A549 (cell line): Measurements from ENCODE around the gene PIP5K1B. TPM values are rescaled to one million over a fixed set of nuclear protein-coding genes. Genes with fewer than 3 reads are reported as not detected.

ENCODE experiments used
- ATAC-seq, 2 experiments: fragments of 200-7000 bp in 1 of 2; fragments of >200 bp in 1 of 2; cut with Nextera tagmentation in 1 of 2; cut with Tn5 transposase in 1 of 2; 3 replicates each; pipeline versions ENCODE4 v1.8.0 to v1.9.1; 2018 to 2020; ENCODE audit warnings: mild to moderate bottlenecking in 1 of 2, moderate library complexity in 1 of 2
- CTCF ChIA-PET: fragments of 300-600 bp; sonication (Branson Sonifier 250); formaldehyde crosslinking; extraction: SDS; loops from one replicate; lab custom pipeline; 2021; ENCODE audit warnings: antibody characterized with exemption, inconsistent platforms; lab: Yijun Ruan, JAX
- POLR2A ChIA-PET: fragments of 350-600 bp; formaldehyde crosslinking; extraction: SDS; loops from one replicate; lab custom pipeline; 2021; ENCODE audit warnings: antibody characterized with exemption, inconsistent platforms; lab: Yijun Ruan, JAX
- DNase-seq, 2 experiments: peaks; one replicate each; pipeline versions ENCODE4 v3.0.0 to v3.0.0-alpha.2; 2011 to 2016; ENCODE audit warnings: low read depth in 1 of 2, low spot score in 1 of 2
- FAIRE-seq: peaks from 2 replicates; lab custom pipeline; 2011; peaks lifted over from hg19 to GRCh38; lab: Jason Lieb, UNC
- H3K27ac ChIP-seq, 2 experiments: fragments of >200 bp; sonication (Bioruptor Twin); formaldehyde crosslinking; 3 replicates each; pipeline ENCODE4 v1.5.1; 2016 to 2017
- H3K4me1 ChIP-seq: fragments of >200 bp; sonication (Bioruptor Twin); formaldehyde crosslinking; 3 replicates; pipeline ENCODE4 v1.6.1; 2016
- H3K4me2 ChIP-seq: fragments of >200 bp; sonication (Bioruptor Twin); formaldehyde crosslinking; 3 replicates; pipeline ENCODE4 v1.6.1; 2016
- H3K4me3 ChIP-seq: fragments of >200 bp; sonication (Bioruptor Twin); formaldehyde crosslinking; 3 replicates; pipeline ENCODE4 v1.5.1; 2016
- H3K9me3 ChIP-seq: fragments of >200 bp; sonication (Bioruptor Twin); formaldehyde crosslinking; 3 replicates; pipeline ENCODE4 v1.6.1; 2016
- CBX8 ChIP-seq: fragments of 200-600 bp; sonication (generic); IDR thresholded peaks from 2 replicates; pipeline ENCODE4 v1.6.1; 2016
- CHD2 ChIP-seq: fragments of 150-350 bp; IDR thresholded peaks from 2 replicates; pipeline ENCODE4 v1.6.1; 2014; ENCODE audit warnings: low read length; ENCODE audit not compliant: partially characterized antibody
- E2F6 ChIP-seq: IDR thresholded peaks from 2 replicates; pipeline ENCODE4 v1.6.1; 2012; ENCODE audit warnings: low read depth, borderline replicate concordance
- EHF ChIP-seq: fragments of 250-450 bp; sonication (Bioruptor Pico); IDR thresholded peaks from 2 replicates; pipeline ENCODE4 v1.5.0; 2020; ENCODE audit warnings: mild to moderate bottlenecking
- EP300 ChIP-seq, 2 experiments: fragments of >200 bp; sonication (Bioruptor Twin); formaldehyde crosslinking; IDR thresholded peaks; 2 replicates in 1 of 2; 3 replicates in 1 of 2; pipeline ENCODE4 v1.6.1; 2016 to 2017
- ESRRA ChIP-seq: fragments of 150-350 bp; IDR thresholded peaks from 2 replicates; pipeline ENCODE4 v1.6.1; 2014; ENCODE audit warnings: mild to moderate bottlenecking, low read length, borderline replicate concordance
- FOSB ChIP-seq: fragments of 250-450 bp; sonication (Bioruptor Pico); IDR thresholded peaks from 2 replicates; pipeline ENCODE4 v1.5.0; 2020; ENCODE audit warnings: mild to moderate bottlenecking, moderate library complexity
- GATA3 ChIP-seq: IDR thresholded peaks from 2 replicates; pipeline ENCODE4 v1.6.1; 2012; ENCODE audit warnings: borderline replicate concordance
- HES2 ChIP-seq: fragments of >200 bp; sonication (Bioruptor Twin); formaldehyde crosslinking; IDR thresholded peaks from 2 replicates; pipeline ENCODE4 v1.6.1; 2016
- HMGXB4 ChIP-seq: fragments of 250-450 bp; sonication (Bioruptor Pico); IDR thresholded peaks from 2 replicates; pipeline ENCODE4 v1.5.0; 2021; ENCODE audit warnings: mild to moderate bottlenecking, moderate library complexity, borderline replicate concordance
- HOXA7 ChIP-seq: fragments of 250-450 bp; sonication (Bioruptor Pico); IDR thresholded peaks from 2 replicates; pipeline ENCODE4 v1.5.0; 2020; ENCODE audit warnings: mild to moderate bottlenecking, moderate library complexity
- HOXB13 ChIP-seq: fragments of 250-450 bp; sonication (Bioruptor Pico); IDR thresholded peaks from 2 replicates; pipeline ENCODE4 v1.5.0; 2020; ENCODE audit warnings: low read depth, mild to moderate bottlenecking, moderate library complexity
- KDM5A ChIP-seq: fragments of 200-600 bp; sonication (generic); IDR thresholded peaks from 2 replicates; pipeline ENCODE4 v1.6.1; 2016; ENCODE audit warnings: antibody characterized with exemption, mild to moderate bottlenecking
- MYC ChIP-seq: IDR thresholded peaks from 2 replicates; pipeline ENCODE4 v1.6.1; 2012; ENCODE audit warnings: mild to moderate bottlenecking, inconsistent platforms, low read length, improper control_type of control experiment, borderline replicate concordance
- PBX3 ChIP-seq: IDR thresholded peaks from 2 replicates; pipeline ENCODE4 v1.6.1; 2012
- RAD21 ChIP-seq, 2 experiments: fragments of >200 bp in 1 of 2; sonication (Bioruptor Twin) in 1 of 2; formaldehyde crosslinking in 1 of 2; IDR thresholded peaks in 1 of 2; conservative IDR thresholded peaks in 1 of 2; 2 replicates in 1 of 2; 3 replicates in 1 of 2; pipeline ENCODE4 v1.6.1; 2012 to 2018; ENCODE audit warnings: inconsistent platforms in 1 of 2
- RCOR1 ChIP-seq: fragments of 150-350 bp; IDR thresholded peaks from 2 replicates; pipeline ENCODE4 v1.6.1; 2014; ENCODE audit warnings: antibody characterized with exemption, low read length, low read depth
- REST ChIP-seq: fragments of 200-600 bp; sonication (generic); IDR thresholded peaks from 2 replicates; pipeline ENCODE4 v1.6.1; 2016; ENCODE audit warnings: antibody characterized with exemption, mild to moderate bottlenecking, moderate library complexity
- RFX5 ChIP-seq: fragments of 450-650 bp; IDR thresholded peaks from 2 replicates; pipeline ENCODE4 v1.7.1; 2014; ENCODE audit warnings: antibody characterized with exemption, mild to moderate bottlenecking, moderate library complexity
- SMC3 ChIP-seq: fragments of >200 bp; sonication (Bioruptor Twin); formaldehyde crosslinking; IDR thresholded peaks from 3 replicates; pipeline ENCODE4 v1.6.1; 2018; ENCODE audit warnings: inconsistent platforms
- SREBF2 ChIP-seq: fragments of 450-650 bp; IDR thresholded peaks from 2 replicates; pipeline ENCODE4 v1.6.1; 2014; ENCODE audit warnings: mild to moderate bottlenecking, moderate library complexity
- TFCP2L1 ChIP-seq: fragments of 250-450 bp; sonication (Bioruptor Pico); IDR thresholded peaks from 2 replicates; pipeline ENCODE4 v1.5.0; 2021; ENCODE audit warnings: mild to moderate bottlenecking
- TP53 ChIP-seq: fragments of 250-450 bp; sonication (Bioruptor Pico); IDR thresholded peaks from 2 replicates; pipeline ENCODE4 v1.5.0; 2021; ENCODE audit warnings: mild to moderate bottlenecking, moderate library complexity
- USF2 ChIP-seq: fragments of 450-650 bp; IDR thresholded peaks from 2 replicates; pipeline ENCODE4 v1.6.1; 2014; ENCODE audit warnings: antibody characterized with exemption
- ZNF302 ChIP-seq: fragments of 250-450 bp; sonication (Bioruptor Pico); IDR thresholded peaks from 2 replicates; pipeline ENCODE4 v1.9.0; 2021; ENCODE audit warnings: inconsistent platforms, mild to moderate bottlenecking, moderate library complexity
- ZSCAN20 ChIP-seq: fragments of 250-450 bp; sonication (Bioruptor Pico); IDR thresholded peaks from 2 replicates; pipeline ENCODE4 v1.8.0; 2022; ENCODE audit warnings: mild to moderate bottlenecking, moderate library complexity
- WGBS: methylation state at CpG from one replicate; pipeline ENCODE4 v1.1.6; 2017; ENCODE audit errors: missing lambda C conversion rate; 5-methylcytosine and 5-hydroxymethylcytosine counted together
- polyA plus RNA-seq, 4 experiments: library from polyadenylated mRNA; depleted of rRNA in 3 of 4; stranded (reverse); fragments of >200 nt; fragmentation: RNase III in 1 of 4; extraction: RNeasy Plus Mini Kit Qiagen cat#74134 plus additional on column Dnase treatment in 1 of 4; gene quantifications; 2 replicates in 3 of 4; 3 replicates in 1 of 4; pipeline ENCODE4 v1.2.3, GENCODE V29; 2011 to 2017

PIP5K1B gene
- polyA plus RNA-seq, 2 of the 4 experiments (the other 2 are of a cell fraction) = not detected

GRCh38 chr9:68741234-68741633 is 36.2 kb downstream of the PIP5K1B start:
- 7% methylated on average over 4 of the region's 4 CpGs for WGBS
- ChIA-PET POLR2A (no interaction called here), CTCF (interaction anchor here (0.7 to 1.5 kb wide), 2 partner anchors 55 to 106 kb away, joined by 3 read pairs; no protein-coding TSS in a partner anchor)
- no peak for FAIRE-seq
- H3K9me3 ChIP-seq = no peaks in the 10 kb centered on the region
- no peaks in the 10 kb centered on the region for H3K4me1 ChIP-seq
- H3K4me3 ChIP-seq = no peak overlapping the region
- no peak for ATAC-seq
- TF ChIP-seq E2F6 = no peak
- no peak for TF ChIP-seq USF2
- TF ChIP-seq TFCP2L1 (CRISPR knock-in tag) = no peak
- TF ChIP-seq CBX8 = no peak
- no peak for TF ChIP-seq TP53 (CRISPR knock-in tag)
- no peak for TF ChIP-seq RFX5
- TF ChIP-seq ZSCAN20 (CRISPR knock-in tag) = no peak
- TF ChIP-seq HOXB13 = no peak
- no peak for TF ChIP-seq HMGXB4
- no peak for TF ChIP-seq EHF (CRISPR knock-in tag)
- TF ChIP-seq CHD2 = no peak
- no peak for TF ChIP-seq GATA3
- H3K4me2 ChIP-seq = no peak overlapping the region
- H3K27ac ChIP-seq = no peak overlapping the region
- no peak for DNase-seq

GRCh38 chr9:68741704-68742332 is 36.8 kb downstream of the PIP5K1B start:
- H3K4me2 ChIP-seq = no peak overlapping the region
- POLR2A ChIA-PET = no interaction called here
- TF ChIP-seq SREBF2 = no peak
- TF ChIP-seq MYC = no peak
- no peak for TF ChIP-seq PBX3
- no peak for TF ChIP-seq TFCP2L1 (CRISPR knock-in tag)
- TF ChIP-seq CHD2 = no peak
- no peak for TF ChIP-seq EP300 (IDR thresholded peaks at IDR 0.05)
- no peak for TF ChIP-seq RAD21 (conservative IDR thresholded peaks at IDR 0.05 in 1 of 2, IDR thresholded peaks at IDR 0.05 in 1 of 2)
- TF ChIP-seq REST = no peak
- no peak for TF ChIP-seq FOSB (CRISPR knock-in tag)
- no peak for TF ChIP-seq RCOR1
- no peak for TF ChIP-seq ESRRA
- TF ChIP-seq ZNF302 (CRISPR knock-in tag) = no peak
- TF ChIP-seq HOXA7 (CRISPR knock-in tag) = no peak
- no peak for TF ChIP-seq KDM5A
- TF ChIP-seq HES2 = no peak
- TF ChIP-seq SMC3 = no peak
- no peak for DNase-seq
- H3K9me3 ChIP-seq = no peaks in the 10 kb centered on the region
- no peaks in the 10 kb centered on the region for H3K4me1 ChIP-seq
- FAIRE-seq = no peak
- H3K4me3 ChIP-seq = no peak overlapping the region
- 13% methylated on average over 3 of the region's 3 CpGs for WGBS
- no peak overlapping the region for H3K27ac ChIP-seq
- ATAC-seq = no peak
- CTCF ChIA-PET = no interaction called here
